HG03066 (cell line): ENCODE results near the gene GRM4.

Source experiments
- ATAC-seq: cut with Tn5 transposase; IDR thresholded peaks from one replicate; pipeline ENCODE4 v1.9.1; 2021; ENCODE audit warnings: low read depth; ENCODE audit not compliant: unreplicated experiment

GRM4 gene

GRCh38 chr6:33984466-33985312, 161.2 kb downstream of the GRM4 start:
- no peak for ATAC-seq

GRCh38 chr6:33983721-33984465, 162.0 kb downstream of the GRM4 start:
- ATAC-seq = no peak

GRCh38 chr6:33983109-33983716, 162.7 kb downstream of the GRM4 start:
- ATAC-seq = no peak

- ATAC-seq = no peak
Observed at GRCh38 chr6:33981861-33982260, 164.0 kb downstream of the GRM4 start.

GRCh38 chr6:33981421-33981820, 164.5 kb downstream of the GRM4 start:
- ATAC-seq = no peak

GRCh38 chr6:33980176-33981175, 165.4 kb downstream of the GRM4 start:
- ATAC-seq = no peak

GRCh38 chr6:33979750-33980149, 166.1 kb downstream of the GRM4 start:
- ATAC-seq = no peak

GRCh38 chr6:33978412-33979150, 167.3 kb downstream of the GRM4 start:
- ATAC-seq = no peak

GRCh38 chr6:33977606-33978411, 168.1 kb downstream of the GRM4 start:
- ATAC-seq = no peak

GRCh38 chr6:33976437-33977360, 169.2 kb downstream of the GRM4 start:
- ATAC-seq = no peak

GRCh38 chr6:33975661-33976436, 170.0 kb downstream of the GRM4 start:
- no peak for ATAC-seq

GRCh38 chr6:33974471-33974870, 171.4 kb downstream of the GRM4 start:
- ATAC-seq = no peak

GRCh38 chr6:33974030-33974429, 171.9 kb downstream of the GRM4 start:
- no peak for ATAC-seq

GRCh38 chr6:33971580-33971979, 174.3 kb downstream of the GRM4 start:
- ATAC-seq = no peak
